Endometrial microvascular endothelial cells (primary cell): ENCODE data around the gene TRMT10A. TPM values are rescaled to one million over a fixed set of nuclear protein-coding genes. Genes with fewer than 3 reads are reported as not detected.
"Not testable (repeated sequence)": the region's sequence is repeated elsewhere in the genome, so short reads cannot be mapped to it uniquely, and the experiment has no call there.

Source experiments
- in situ Hi-C: cut with HindIII; loops from 2 replicates; pipeline ENCODE4 v1.10.0; 2017; ENCODE audit warnings: low sequenced_read_pairs, low pct_unique_long_range_greater_than_20kb; ENCODE audit errors: inconsistent ontology term
- total RNA-seq: library from RNA; depleted of rRNA; stranded (reverse); fragments of >200 nt; gene quantifications from one replicate; pipeline ENCODE4 v1.2.3, GENCODE V29; 2015; ENCODE audit errors: inconsistent ontology term

Gene TRMT10A
- total RNA-seq, 1 donor from 2014 or later: 13.7 TPM

GRCh38 chr4:99572527-99573240 lies 8.8 kb upstream of the TRMT10A start:
- in situ Hi-C loops: no loop called here

- in situ Hi-C loops: no loop called here
Measured at GRCh38 chr4:99571883-99572282, 8.0 kb upstream of the TRMT10A start.

GRCh38 chr4:99564921-99565320 lies 1.1 kb upstream of the TRMT10A start:
- in situ Hi-C loops: no loop called here

- in situ Hi-C loops: no loop called here
Measured at GRCh38 chr4:99552872-99553271, 11.0 kb downstream of the TRMT10A start.

GRCh38 chr4:99540277-99540939 lies 23.4 kb downstream of the TRMT10A start:
- in situ Hi-C loops: no loop called here

- in situ Hi-C loops: no loop called here
Measured at GRCh38 chr4:99537674-99538073, 26.2 kb downstream of the TRMT10A start.

GRCh38 chr4:99536848-99537247 lies 27.0 kb downstream of the TRMT10A start:
- in situ Hi-C loops: no loop called here

- in situ Hi-C loops: no loop called here
Measured at GRCh38 chr4:99536271-99536670, 27.6 kb downstream of the TRMT10A start.

GRCh38 chr4:99534699-99535098 lies 29.1 kb downstream of the TRMT10A start:
- in situ Hi-C loops: not testable (repeated sequence)

GRCh38 chr4:99529956-99530355 lies 33.9 kb downstream of the TRMT10A start:
- in situ Hi-C loops: no loop called here

- in situ Hi-C loops: no loop called here
Measured at GRCh38 chr4:99529228-99529627, 34.6 kb downstream of the TRMT10A start.

- in situ Hi-C loops: no loop called here
Measured at GRCh38 chr4:99518601-99519295, 45.1 kb downstream of the TRMT10A start.

- in situ Hi-C loops: no loop called here
Measured at GRCh38 chr4:99510721-99511120, 53.1 kb downstream of the TRMT10A start, which contains the start of gene C4orf17. Gene C4orf17 (plus strand): TSS chr4:99511021. CDS start chr4:99513082, 2,061 bp downstream.

GRCh38 chr4:99507762-99508161 lies 56.1 kb downstream of the TRMT10A start:
- in situ Hi-C loops: no loop called here

GRCh38 chr4:99507349-99507748 lies 56.5 kb downstream of the TRMT10A start:
- in situ Hi-C loops: no loop called here

GRCh38 chr4:99506781-99507180 lies 57.1 kb downstream of the TRMT10A start:
- in situ Hi-C loops: no loop called here

GRCh38 chr4:99504804-99505502 lies 58.9 kb downstream of the TRMT10A start:
- in situ Hi-C loops: no loop called here
